ENCODE measurements around the gene LRRC26.

Gene LRRC26

GRCh38 chr9:137184881-137185660, 15.2 kb upstream of the LRRC26 start:
- DNase-seq (ENCODE audit: extremely low read depth in 1 of 2, low read depth in 1 of 2), result no peak

GRCh38 chr9:137183980-137184595, 14.2 kb upstream of the LRRC26 start:
- DNase-seq (ENCODE audit: extremely low read depth in 1 of 2, low read depth in 1 of 2), result no peak

- DNase-seq (ENCODE audit: extremely low read depth in 1 of 2, low read depth in 1 of 2), result no peak
Observed at GRCh38 chr9:137182836-137183235, 13.0 kb upstream of the LRRC26 start.

GRCh38 chr9:137181680-137182079, 11.8 kb upstream of the LRRC26 start:
- DNase-seq (ENCODE audit: extremely low read depth in 1 of 2, low read depth in 1 of 2), result no peak

- no peak for DNase-seq (ENCODE audit: extremely low read depth in 1 of 2, low read depth in 1 of 2)
Observed at GRCh38 chr9:137180491-137180890, 10.6 kb upstream of the LRRC26 start.

GRCh38 chr9:137179761-137180160, 9.9 kb upstream of the LRRC26 start:
- DNase-seq (ENCODE audit: extremely low read depth in 1 of 2, low read depth in 1 of 2), result no peak

GRCh38 chr9:137178939-137179630, 9.2 kb upstream of the LRRC26 start:
- DNase-seq (ENCODE audit: extremely low read depth in 1 of 2, low read depth in 1 of 2), result no peak

- DNase-seq (ENCODE audit: extremely low read depth in 1 of 2, low read depth in 1 of 2), result no peak
Observed at GRCh38 chr9:137178201-137178938, 8.5 kb upstream of the LRRC26 start.

- DNase-seq (ENCODE audit: extremely low read depth in 1 of 2, low read depth in 1 of 2), result no peak
Observed at GRCh38 chr9:137176302-137177182, 6.7 kb upstream of the LRRC26 start.

- DNase-seq (ENCODE audit: extremely low read depth in 1 of 2, low read depth in 1 of 2), result no peak
Observed at GRCh38 chr9:137175345-137175961, 5.6 kb upstream of the LRRC26 start.

- peak in 1 of 2 donors; percentile 13 for DNase-seq (ENCODE audit: extremely low read depth in 1 of 2, low read depth in 1 of 2)
Observed at GRCh38 chr9:137174722-137175293, 5.0 kb upstream of the LRRC26 start.

- DNase-seq (ENCODE audit: extremely low read depth in 1 of 2, low read depth in 1 of 2), result no peak
Observed at GRCh38 chr9:137173796-137174664, 4.2 kb upstream of the LRRC26 start.

GRCh38 chr9:137172901-137173795, 3.3 kb upstream of the LRRC26 start:
- no peak for DNase-seq (ENCODE audit: extremely low read depth in 1 of 2, low read depth in 1 of 2)

- DNase-seq (ENCODE audit: extremely low read depth in 1 of 2, low read depth in 1 of 2), result no peak
Observed at GRCh38 chr9:137171149-137171900, 1.5 kb upstream of the LRRC26 start.

GRCh38 chr9:137170486-137171148, 766 bp upstream of the LRRC26 start:
- no peak for DNase-seq (ENCODE audit: extremely low read depth in 1 of 2, low read depth in 1 of 2)

All from stimulated activated CD8-positive, alpha-beta memory T cell treated with anti-CD3 and anti-CD28 coated beads, Interleukin-7, amount 100 ng/mL, for 48 hours (primary cell).